DOHH2 (cell line): ENCODE results near the gene APOL2.
"Not testable (repeated sequence)": the region's sequence is repeated elsewhere in the genome, so short reads cannot be mapped to it uniquely, and the experiment has no call there.

Experiments
- H3F3A ChIP-seq: fragments of 200-600 bp; sonication (generic), shearing (Covaris generic); 2 replicates; pipeline ENCODE4 v1.6.0; 2016; ENCODE audit warnings: antibody characterized with exemption, mild to moderate bottlenecking; ENCODE audit not compliant: control insufficient read depth, insufficient read depth
- H3K27ac ChIP-seq: fragments of 200-600 bp; sonication (generic); 2 replicates; pipeline ENCODE4 v1.5.1; 2014; ENCODE audit warnings: low read depth, mild to moderate bottlenecking, low read length, moderate library complexity
- H3K27me3 ChIP-seq: fragments of 200-600 bp; sonication (generic); 2 replicates; pipeline ENCODE4 v1.6.1; 2014; ENCODE audit warnings: mild to moderate bottlenecking, low read length, mixed read lengths; ENCODE audit not compliant: control insufficient read depth
- H3K36me3 ChIP-seq: fragments of 200-600 bp; sonication (generic); 2 replicates; pipeline ENCODE4 v1.6.1; 2014; ENCODE audit warnings: mild to moderate bottlenecking, low read length, moderate library complexity, mixed read lengths; ENCODE audit not compliant: control insufficient read depth
- H3K4me1 ChIP-seq: fragments of 200-600 bp; sonication (generic); 2 replicates; pipeline ENCODE4 v1.6.1; 2014; ENCODE audit warnings: mild to moderate bottlenecking, low read length, mixed read lengths; ENCODE audit not compliant: control insufficient read depth
- H3K4me2 ChIP-seq: fragments of 200-600 bp; sonication (generic); 2 replicates; pipeline ENCODE4 v1.6.0; 2014; ENCODE audit warnings: mild to moderate bottlenecking, low read length, moderate library complexity
- H3K4me3 ChIP-seq: fragments of 200-600 bp; sonication (generic); 2 replicates; pipeline ENCODE4 v1.5.1; 2014; ENCODE audit warnings: mild to moderate bottlenecking, low read length, mixed read lengths
- H3K79me2 ChIP-seq: fragments of 200-600 bp; sonication (generic); 2 replicates; pipeline ENCODE4 v1.6.1; 2014; ENCODE audit warnings: mild to moderate bottlenecking, low read length, mixed read lengths; ENCODE audit not compliant: control insufficient read depth
- H3K9me2 ChIP-seq: fragments of 200-600 bp; sonication (generic); replicated peaks from 2 replicates; pipeline ENCODE4 v1.6.1; 2014; ENCODE audit warnings: mild to moderate bottlenecking, low read length, mixed read lengths; ENCODE audit not compliant: control insufficient read depth
- H3K9me3 ChIP-seq: fragments of 200-600 bp; sonication (generic); 2 replicates; pipeline ENCODE4 v1.6.1; 2014; ENCODE audit warnings: antibody characterized with exemption, low read length, mixed read lengths; ENCODE audit not compliant: control insufficient read depth, insufficient read depth
- H4K20me1 ChIP-seq: fragments of 200-600 bp; sonication (generic); 2 replicates; pipeline ENCODE4 v1.6.0; 2014; ENCODE audit warnings: low read depth, mild to moderate bottlenecking, antibody characterized with exemption, low read length, moderate library complexity; ENCODE audit not compliant: control insufficient read depth, insufficient read depth
- EZH2phosphoT487 ChIP-seq: fragments of 200-600 bp; sonication (generic); IDR thresholded peaks from 2 replicates; pipeline ENCODE4 v1.6.1; 2017; ENCODE audit warnings: borderline replicate concordance, mild to moderate bottlenecking, antibody characterized with exemption, low read length, moderate library complexity, mixed read lengths
- TF ChIP-seq, protein P1 (sequence below): fragments of 200-600 bp; sonication (generic); IDR thresholded peaks from one replicate; pipeline ENCODE4 v1.5.1; 2014; ENCODE audit warnings: antibody characterized with exemption, mild to moderate bottlenecking, low read depth, low read length; ENCODE audit not compliant: poor library complexity, severe bottlenecking

Gene APOL2

DNA sequence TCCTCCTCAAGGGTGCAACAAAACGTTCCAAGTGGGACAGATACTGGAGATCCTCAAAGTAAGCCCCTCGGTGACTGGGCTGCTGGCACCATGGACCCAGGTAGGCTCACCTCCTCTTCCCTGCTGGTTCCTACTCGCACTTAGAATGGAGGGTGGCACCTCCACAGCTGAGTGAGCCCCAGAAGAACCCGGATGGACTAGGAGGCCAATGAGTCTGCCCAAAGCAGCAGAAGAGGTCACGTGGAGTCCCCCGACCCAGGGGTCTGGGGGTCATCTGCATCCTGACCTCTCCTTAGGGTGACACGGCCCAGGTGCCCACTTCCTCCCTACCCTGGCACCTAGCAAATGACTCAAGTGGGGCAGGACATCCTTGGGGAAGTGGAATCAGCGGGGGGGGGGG is 18.0 kb upstream of the APOL2 start:
- Histone ChIP-seq H3K27me3 (no peaks in the 10 kb centered on the region), H4K20me1 (no peaks in the 10 kb centered on the region), H3K36me3 (no peaks in the 10 kb centered on the region), H3K27ac (no peak overlapping the region), H3K9me2 (no peaks in the 10 kb centered on the region), H3K4me2 (no peak overlapping the region), H3K79me2 (no peaks in the 10 kb centered on the region), H3K9me3 (no peaks in the 10 kb centered on the region), H3K4me1 (peaks cover 24% of the 10 kb centered on the region), H3F3A (0 out of 2 replicates have a peak, but pooled peaks cover 3% of the 10 kb centered on the region), H3K4me3 (no peak overlapping the region)
- TF ChIP-seq EZH2phosphoT487, result no peak
- TF ChIP-seq, protein P1, sequence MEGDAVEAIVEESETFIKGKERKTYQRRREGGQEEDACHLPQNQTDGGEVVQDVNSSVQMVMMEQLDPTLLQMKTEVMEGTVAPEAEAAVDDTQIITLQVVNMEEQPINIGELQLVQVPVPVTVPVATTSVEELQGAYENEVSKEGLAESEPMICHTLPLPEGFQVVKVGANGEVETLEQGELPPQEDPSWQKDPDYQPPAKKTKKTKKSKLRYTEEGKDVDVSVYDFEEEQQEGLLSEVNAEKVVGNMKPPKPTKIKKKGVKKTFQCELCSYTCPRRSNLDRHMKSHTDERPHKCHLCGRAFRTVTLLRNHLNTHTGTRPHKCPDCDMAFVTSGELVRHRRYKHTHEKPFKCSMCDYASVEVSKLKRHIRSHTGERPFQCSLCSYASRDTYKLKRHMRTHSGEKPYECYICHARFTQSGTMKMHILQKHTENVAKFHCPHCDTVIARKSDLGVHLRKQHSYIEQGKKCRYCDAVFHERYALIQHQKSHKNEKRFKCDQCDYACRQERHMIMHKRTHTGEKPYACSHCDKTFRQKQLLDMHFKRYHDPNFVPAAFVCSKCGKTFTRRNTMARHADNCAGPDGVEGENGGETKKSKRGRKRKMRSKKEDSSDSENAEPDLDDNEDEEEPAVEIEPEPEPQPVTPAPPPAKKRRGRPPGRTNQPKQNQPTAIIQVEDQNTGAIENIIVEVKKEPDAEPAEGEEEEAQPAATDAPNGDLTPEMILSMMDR, result no peak

DNA sequence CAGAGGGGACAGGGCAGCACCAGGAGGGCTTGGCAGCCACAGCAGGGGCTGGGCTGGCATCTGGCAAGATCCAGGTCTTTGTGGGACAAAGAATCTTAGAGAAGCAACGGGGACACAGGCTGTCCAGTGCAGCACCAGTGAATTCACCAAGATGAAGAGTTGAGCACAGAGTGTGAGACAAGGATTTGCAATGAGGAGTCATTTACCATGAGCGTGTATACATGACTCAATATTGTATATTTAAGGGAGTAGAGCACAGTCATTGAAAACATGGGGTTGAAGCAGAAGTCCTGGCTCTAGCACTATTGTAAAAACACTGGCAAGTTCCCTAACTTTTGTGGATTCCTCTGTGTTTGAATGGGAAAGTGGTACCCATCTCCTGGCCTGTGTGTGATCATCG is 17.2 kb upstream of the APOL2 start:
- no peaks in the 10 kb centered on the region for H3K79me2 ChIP-seq
- H3K4me3 ChIP-seq, result no peak overlapping the region
- no peaks in the 10 kb centered on the region for H3K27me3 ChIP-seq
- no peaks in the 10 kb centered on the region for H3K9me2 ChIP-seq
- H3K27ac ChIP-seq, result no peak overlapping the region
- TF ChIP-seq, protein P1, result no peak
- TF ChIP-seq EZH2phosphoT487, result no peak
- no peak overlapping the region for H3K4me2 ChIP-seq
- no peaks in the 10 kb centered on the region for H3K36me3 ChIP-seq
- H3F3A ChIP-seq, result 0 out of 2 replicates have a peak, but pooled peaks cover 3% of the 10 kb centered on the region
- no peaks in the 10 kb centered on the region for H3K9me3 ChIP-seq
- no peaks in the 10 kb centered on the region for H4K20me1 ChIP-seq
- peaks cover 24% of the 10 kb centered on the region for H3K4me1 ChIP-seq

DNA sequence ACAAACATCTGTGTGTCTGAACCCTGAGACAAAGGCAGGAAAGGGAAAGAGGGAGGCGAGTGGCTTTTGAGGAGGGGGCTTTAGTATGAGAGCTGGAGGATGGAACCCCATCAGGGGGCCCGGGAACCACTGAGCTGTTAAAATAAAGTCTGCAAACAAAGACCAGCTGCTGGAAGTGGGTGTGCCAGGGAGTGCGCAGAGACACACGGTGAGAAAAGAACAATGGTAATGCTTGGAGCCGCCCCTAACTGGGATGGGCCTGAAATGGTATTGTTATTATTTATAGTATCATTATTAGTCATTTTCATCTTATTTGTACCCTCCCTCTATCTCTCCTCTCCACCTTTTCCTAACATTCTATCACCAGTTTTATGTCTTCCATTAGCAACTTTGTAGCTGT is 16.2 kb upstream of the APOL2 start:
- H3K4me1 ChIP-seq, result peaks cover 24% of the 10 kb centered on the region
- H3K9me3 ChIP-seq, H3K79me2 ChIP-seq, H3K4me2 ChIP-seq, H3K4me3 ChIP-seq, H3K27ac ChIP-seq, H3K9me2 ChIP-seq, H4K20me1 ChIP-seq, H3K27me3 ChIP-seq, H3F3A ChIP-seq, H3K36me3 ChIP-seq: not testable (repeated sequence)

DNA sequence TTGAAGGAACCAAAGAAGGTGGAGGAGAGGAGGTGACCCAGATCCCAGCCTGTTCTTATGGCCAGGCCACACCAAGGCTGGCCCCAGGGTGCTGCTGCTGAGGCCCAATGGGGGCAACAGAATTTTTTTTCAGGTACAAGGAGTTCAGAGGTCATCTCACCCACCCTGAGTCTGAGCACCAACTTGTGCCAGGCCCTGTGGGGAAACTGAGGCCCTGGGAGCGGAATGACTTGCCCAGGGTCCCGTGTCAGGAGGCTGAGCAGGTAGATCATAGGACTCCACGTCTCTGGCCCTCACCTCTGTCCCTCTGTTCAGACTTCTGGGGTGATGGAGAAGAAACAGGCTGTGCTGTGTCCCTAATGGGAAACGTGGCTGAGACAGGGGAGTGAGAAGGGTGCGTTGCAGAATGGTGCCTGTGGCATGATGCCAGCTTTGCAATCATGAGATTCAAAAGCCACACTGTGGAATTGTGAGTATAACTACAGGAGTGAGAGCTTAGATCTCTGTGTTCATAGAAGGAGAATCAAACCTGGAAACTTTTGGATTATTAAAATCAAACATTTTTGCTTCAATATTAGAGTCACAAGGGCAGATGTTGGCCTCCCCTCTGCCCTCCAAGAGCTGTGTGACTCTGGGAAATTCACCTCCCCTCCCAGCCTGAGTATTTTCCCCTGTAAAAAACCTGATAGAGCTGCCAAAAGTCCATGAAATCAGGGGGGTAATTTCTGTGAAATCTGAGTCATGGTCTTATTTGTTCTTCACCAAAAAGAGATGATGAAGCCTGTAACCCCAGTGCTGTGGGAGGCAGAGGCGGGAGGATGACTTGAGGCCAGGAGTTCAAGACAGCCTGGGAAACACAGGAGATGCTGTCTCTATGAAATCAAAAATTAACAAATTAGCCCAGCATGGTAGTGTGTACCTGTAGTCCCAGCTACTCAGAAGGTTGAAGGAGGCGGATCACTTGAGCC is 14.5 kb upstream of the APOL2 start:
- TF ChIP-seq EZH2phosphoT487, result no peak
- TF ChIP-seq, protein P1, result no peak
- H4K20me1 ChIP-seq, result no peaks in the 10 kb centered on the region
- H3K27me3 ChIP-seq, result no peaks in the 10 kb centered on the region
- H3F3A ChIP-seq, result 0 out of 2 replicates have a peak, but pooled peaks cover 3% of the 10 kb centered on the region
- H3K9me3 ChIP-seq, result peaks cover 2% of the 10 kb centered on the region; the same call in 1 of the 2 replicates
- H3K4me2 ChIP-seq, result no peak overlapping the region
- H3K4me1 ChIP-seq, result peaks cover 13% of the 10 kb centered on the region
- no peaks in the 10 kb centered on the region for H3K9me2 ChIP-seq
- H3K4me3 ChIP-seq, result no peak overlapping the region
- no peaks in the 10 kb centered on the region for H3K36me3 ChIP-seq
- no peaks in the 10 kb centered on the region for H3K79me2 ChIP-seq
- H3K27ac ChIP-seq, result no peak overlapping the region
